ENCODE data around the gene ZNF408.

The ZNF408 gene

GRCh38 chr11:46676436-46677158 is 24.2 kb upstream of the ZNF408 start:
- DNase-seq (ENCODE audit: low read depth, low spot score) = no peak

- DNase-seq (ENCODE audit: low read depth, low spot score) = no peak
These were observed 23.7 kb upstream of the ZNF408 start for GRCh38 chr11:46677169-46677568.

GRCh38 chr11:46677991-46678740 is 22.7 kb upstream of the ZNF408 start:
- DNase-seq (ENCODE audit: low read depth, low spot score) = no peak

- DNase-seq (ENCODE audit: low read depth, low spot score) = no peak
These were observed 22.1 kb upstream of the ZNF408 start for GRCh38 chr11:46678741-46679130.

- DNase-seq (ENCODE audit: low read depth, low spot score) = no peak
These were observed 21.3 kb upstream of the ZNF408 start for GRCh38 chr11:46679241-46680163.

- DNase-seq (ENCODE audit: low read depth, low spot score) = no peak
These were observed 20.6 kb upstream of the ZNF408 start for GRCh38 chr11:46680164-46680760.

GRCh38 chr11:46680815-46681214 is 20.0 kb upstream of the ZNF408 start:
- DNase-seq (ENCODE audit: low read depth, low spot score) = no peak

- no peak for DNase-seq (ENCODE audit: low read depth, low spot score)
These were observed 19.0 kb upstream of the ZNF408 start for GRCh38 chr11:46681814-46682213.

GRCh38 chr11:46682773-46683752 is 17.8 kb upstream of the ZNF408 start:
- no peak for DNase-seq (ENCODE audit: low read depth, low spot score)

- no peak for DNase-seq (ENCODE audit: low read depth, low spot score)
These were observed 16.5 kb upstream of the ZNF408 start for GRCh38 chr11:46684367-46684766.

GRCh38 chr11:46686886-46687795 is 13.7 kb upstream of the ZNF408 start:
- DNase-seq (ENCODE audit: low read depth, low spot score) = no peak

GRCh38 chr11:46690702-46691101 is 10.1 kb upstream of the ZNF408 start:
- DNase-seq (ENCODE audit: low read depth, low spot score) = no peak

GRCh38 chr11:46692450-46692849 is 8.4 kb upstream of the ZNF408 start:
- DNase-seq (ENCODE audit: low read depth, low spot score) = no peak

- no peak for DNase-seq (ENCODE audit: low read depth, low spot score)
These were observed 7.2 kb upstream of the ZNF408 start for GRCh38 chr11:46693597-46694012.

GRCh38 chr11:46694072-46694471 is 6.8 kb upstream of the ZNF408 start:
- no peak for DNase-seq (ENCODE audit: low read depth, low spot score)

- no peak for DNase-seq (ENCODE audit: low read depth, low spot score)
These were observed 6.2 kb upstream of the ZNF408 start for GRCh38 chr11:46694607-46695006.

- DNase-seq (ENCODE audit: low read depth, low spot score) = no peak
These were observed 5.3 kb upstream of the ZNF408 start for GRCh38 chr11:46695345-46696211.

- DNase-seq (ENCODE audit: low read depth, low spot score) = no peak
These were observed 4.6 kb upstream of the ZNF408 start for GRCh38 chr11:46696212-46696558.

GRCh38 chr11:46697303-46697702 is 3.5 kb upstream of the ZNF408 start:
- DNase-seq (ENCODE audit: low read depth, low spot score) = no peak
